Caco-2 (cell line): Measurements from ENCODE around the gene PSMD6. TPM values are rescaled to one million over a fixed set of nuclear protein-coding genes. Genes with fewer than 3 reads are reported as not detected.

Experiments
- BruUV-seq: library from RNA; stranded (reverse); fragments of 400-500 nt; replicated peaks from 2 replicates; lab custom pipeline; 2021; lab: Mats Ljungman, UMichigan
- CTCF ChIA-PET: fragments of 300-600 bp; sonication (Branson Sonifier 250); formaldehyde crosslinking; loops from one replicate; lab custom pipeline; 2022; ENCODE audit warnings: antibody characterized with exemption; lab: Charles Lee
- POLR2A ChIA-PET: fragments of 300-600 bp; sonication (Branson Sonifier 250); formaldehyde crosslinking; loops from one replicate; lab custom pipeline; 2022; ENCODE audit warnings: antibody characterized with exemption; lab: Charles Lee
- DNase-seq, 2 experiments: peaks; one replicate each; pipeline versions ENCODE4 v3.0.0 to v3.0.0-alpha.2; 2020 to 2022
- H3K27me3 ChIP-seq: replicated peaks from 2 replicates; pipeline ENCODE4 v1.6.0; 2011; ENCODE audit warnings: low read length; ENCODE audit not compliant: control insufficient read depth, insufficient read depth
- H3K36me3 ChIP-seq: 2 replicates; pipeline ENCODE4 v1.5.1; 2011; ENCODE audit warnings: low read length; ENCODE audit not compliant: control insufficient read depth, insufficient read depth
- H3K4me1 ChIP-seq: fragments of 250-450 bp; sonication (Bioruptor Pico); 2 replicates; pipeline ENCODE4 v1.5.1; 2020; ENCODE audit warnings: mild to moderate bottlenecking
- H3K4me3 ChIP-seq: 2 replicates; pipeline ENCODE4 v1.5.1; 2011; ENCODE audit warnings: low read depth, mild to moderate bottlenecking, control low read depth, low read length
- H3K9me3 ChIP-seq: fragments of 250-450 bp; sonication (Bioruptor Pico); 2 replicates; pipeline ENCODE4 v1.5.1; 2020; ENCODE audit warnings: mild to moderate bottlenecking, moderate library complexity
- H3K27ac Mint-ChIP-seq: one replicate; pipeline ENCODE4 v1.8.0; 2022; ENCODE audit warnings: mixed read lengths; ENCODE audit not compliant: unreplicated experiment
- H3K27me3 Mint-ChIP-seq: one replicate; pipeline ENCODE4 v1.8.0; 2022; ENCODE audit warnings: mixed read lengths; ENCODE audit not compliant: insufficient read depth, unreplicated experiment
- H3K36me3 Mint-ChIP-seq: one replicate; pipeline ENCODE4 v1.8.0; 2022; ENCODE audit warnings: mild to moderate bottlenecking, mixed read lengths; ENCODE audit not compliant: insufficient read depth, unreplicated experiment
- H3K4me1 Mint-ChIP-seq: one replicate; pipeline ENCODE4 v1.8.0; 2022; ENCODE audit warnings: low read depth, mixed read lengths; ENCODE audit not compliant: unreplicated experiment
- H3K4me3 Mint-ChIP-seq: one replicate; pipeline ENCODE4 v1.8.0; 2022; ENCODE audit warnings: mild to moderate bottlenecking, moderate library complexity, mixed read lengths; ENCODE audit not compliant: unreplicated experiment
- H3K9me3 Mint-ChIP-seq: one replicate; pipeline ENCODE4 v1.8.0; 2022; ENCODE audit warnings: mixed read lengths; ENCODE audit not compliant: unreplicated experiment
- intact Hi-C: fragments of 100-400 bp; cut with micrococcal nuclease; formaldehyde crosslinking; loops from one replicate; pipeline ENCODE4 v1.10.0; 2022; ENCODE audit not compliant: unreplicated experiment
- total RNA-seq: library from RNA; stranded (reverse); gene quantifications from 2 replicates; pipeline ENCODE4 v1.2.3, GENCODE V29; 2022
- TF ChIP-seq, protein P1 (sequence below), 2 experiments: fragments of 200-600 bp in 1 of 2; IDR thresholded peaks; 1 replicate in 1 of 2; 2 replicates in 1 of 2; pipeline versions ENCODE4 v1.5.1 to v1.8.0; 2011 to 2022; ENCODE audit warnings: antibody characterized with exemption in 1 of 2, control low read depth in 1 of 2, inconsistent platforms in 1 of 2, low read depth in 1 of 2, low read length in 1 of 2, mild to moderate bottlenecking in 1 of 2, moderate library complexity in 1 of 2; ENCODE audit not compliant: insufficient read depth in 1 of 2, severe bottlenecking in 1 of 2, unreplicated experiment in 1 of 2

The PSMD6 gene
- total RNA-seq, 1 experiment from 2014 or later = 100 TPM

DNA sequence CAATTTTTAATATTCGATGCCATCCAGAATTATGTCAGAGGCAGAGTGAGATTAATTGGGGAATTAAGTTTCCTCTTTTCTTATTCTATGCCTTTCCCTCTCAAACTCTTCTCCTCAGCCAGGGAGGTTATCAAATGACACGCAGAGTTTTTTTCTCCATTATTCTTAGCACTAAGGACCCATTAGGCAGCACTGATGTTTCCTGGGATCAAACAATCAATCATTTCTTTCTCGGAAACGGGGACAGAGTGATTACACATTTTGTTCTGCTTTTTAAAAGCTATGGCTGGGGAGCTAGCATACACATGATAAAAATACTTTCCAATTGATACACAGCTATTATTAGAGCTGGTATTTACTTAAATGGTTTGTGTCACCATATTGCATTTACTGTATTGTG is 35.3 kb upstream of the PSMD6 start:
- ChIA-PET POLR2A (no interaction called here), CTCF (no interaction called here)
- Mint-ChIP-seq H3K9me3 (no peaks in the 10 kb centered on the region), H3K4me3 (no peak overlapping the region), H3K27ac (no peak overlapping the region), H3K4me1 (peaks cover 17% of the 10 kb centered on the region), H3K36me3 (no peaks in the 10 kb centered on the region), H3K27me3 (no peaks in the 10 kb centered on the region)
- Histone ChIP-seq H3K4me3 (no peak overlapping the region), H3K9me3 (no peaks in the 10 kb centered on the region), H3K4me1 (peaks cover 25% of the 10 kb centered on the region), H3K27me3 (no peaks in the 10 kb centered on the region), H3K36me3 (no peaks in the 10 kb centered on the region)
- TF ChIP-seq, protein P1, sequence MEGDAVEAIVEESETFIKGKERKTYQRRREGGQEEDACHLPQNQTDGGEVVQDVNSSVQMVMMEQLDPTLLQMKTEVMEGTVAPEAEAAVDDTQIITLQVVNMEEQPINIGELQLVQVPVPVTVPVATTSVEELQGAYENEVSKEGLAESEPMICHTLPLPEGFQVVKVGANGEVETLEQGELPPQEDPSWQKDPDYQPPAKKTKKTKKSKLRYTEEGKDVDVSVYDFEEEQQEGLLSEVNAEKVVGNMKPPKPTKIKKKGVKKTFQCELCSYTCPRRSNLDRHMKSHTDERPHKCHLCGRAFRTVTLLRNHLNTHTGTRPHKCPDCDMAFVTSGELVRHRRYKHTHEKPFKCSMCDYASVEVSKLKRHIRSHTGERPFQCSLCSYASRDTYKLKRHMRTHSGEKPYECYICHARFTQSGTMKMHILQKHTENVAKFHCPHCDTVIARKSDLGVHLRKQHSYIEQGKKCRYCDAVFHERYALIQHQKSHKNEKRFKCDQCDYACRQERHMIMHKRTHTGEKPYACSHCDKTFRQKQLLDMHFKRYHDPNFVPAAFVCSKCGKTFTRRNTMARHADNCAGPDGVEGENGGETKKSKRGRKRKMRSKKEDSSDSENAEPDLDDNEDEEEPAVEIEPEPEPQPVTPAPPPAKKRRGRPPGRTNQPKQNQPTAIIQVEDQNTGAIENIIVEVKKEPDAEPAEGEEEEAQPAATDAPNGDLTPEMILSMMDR (IDR thresholded peaks at IDR 0.05; ENCODE audit: insufficient read depth in 1 of 2, low read depth in 1 of 2, low read length in 1 of 2, severe bottlenecking in 1 of 2, unreplicated experiment in 1 of 2) = no peak
- intact Hi-C loops = no loop called here
- no peak for DNase-seq
- BruUV-seq = no TSS peak

DNA sequence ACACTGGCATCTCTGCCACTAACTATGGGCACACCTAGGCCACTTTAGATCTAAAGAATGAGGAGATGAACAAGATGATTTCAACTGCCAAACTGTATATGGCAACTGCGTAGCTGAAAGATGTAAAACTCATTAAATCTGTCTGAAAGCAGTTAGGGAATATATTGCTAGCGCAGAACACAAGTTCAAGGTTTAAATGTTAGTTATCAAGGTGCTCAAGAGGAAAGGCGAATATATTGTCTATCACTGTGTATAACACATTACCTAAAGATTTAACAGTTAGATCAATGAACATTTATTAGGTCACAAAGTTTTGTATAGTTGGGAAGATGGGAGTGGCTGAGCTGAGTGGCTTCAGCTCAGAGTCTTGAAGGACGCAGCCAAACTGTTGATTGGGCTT is 33.9 kb upstream of the PSMD6 start:
- H3K4me1 Mint-ChIP-seq = peaks cover 6% of the 10 kb centered on the region
- peaks cover 15% of the 10 kb centered on the region for H3K4me1 ChIP-seq
- H3K9me3 ChIP-seq = no peaks in the 10 kb centered on the region
- H3K27me3 ChIP-seq = no peaks in the 10 kb centered on the region
- no peak overlapping the region for H3K4me3 Mint-ChIP-seq
- no peaks in the 10 kb centered on the region for H3K36me3 ChIP-seq
- no peak overlapping the region for H3K27ac Mint-ChIP-seq
- no peaks in the 10 kb centered on the region for H3K27me3 Mint-ChIP-seq
- no peak for DNase-seq
- no peak overlapping the region for H3K4me3 ChIP-seq
- BruUV-seq = no TSS peak
- POLR2A ChIA-PET = no interaction called here
- CTCF ChIA-PET = no interaction called here
- TF ChIP-seq, protein P1 (IDR thresholded peaks at IDR 0.05; ENCODE audit: insufficient read depth in 1 of 2, low read depth in 1 of 2, low read length in 1 of 2, severe bottlenecking in 1 of 2, unreplicated experiment in 1 of 2) = no peak
- no peaks in the 10 kb centered on the region for H3K36me3 Mint-ChIP-seq
- intact Hi-C loops = no loop called here
- no peaks in the 10 kb centered on the region for H3K9me3 Mint-ChIP-seq

DNA sequence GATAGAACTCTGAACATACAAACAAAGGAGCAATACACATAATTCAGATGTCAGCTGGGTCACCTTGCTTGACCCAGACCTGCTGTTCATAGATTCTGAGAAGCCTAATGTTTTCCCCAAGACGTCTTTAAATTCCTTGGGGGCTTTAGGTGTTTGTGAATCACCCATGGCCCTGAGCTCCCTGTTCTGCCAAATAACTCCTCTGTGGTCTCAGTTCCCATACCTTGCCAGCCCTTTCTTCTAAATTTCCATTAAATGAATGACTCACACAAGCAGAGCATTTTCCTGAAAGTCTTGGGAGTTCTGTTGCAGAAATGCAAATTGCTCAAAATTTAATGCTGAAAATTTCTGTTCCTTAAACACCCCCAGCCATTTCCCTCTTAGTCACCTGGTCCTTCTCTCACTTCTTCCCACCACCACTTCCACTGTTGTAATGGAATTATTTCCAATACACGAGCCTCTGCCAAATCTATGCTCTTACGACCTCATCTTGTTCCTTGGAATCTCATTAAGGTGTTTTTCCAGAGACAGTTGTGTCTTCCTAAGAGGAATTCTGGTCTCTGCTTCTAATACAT is 33.4 kb upstream of the PSMD6 start:
- no peaks in the 10 kb centered on the region for H3K9me3 Mint-ChIP-seq
- peaks cover 10% of the 10 kb centered on the region; the same call in 1 of the 2 replicates for H3K4me1 ChIP-seq
- no peaks in the 10 kb centered on the region for H3K27me3 Mint-ChIP-seq
- no peak for DNase-seq
- POLR2A ChIA-PET = no interaction called here
- no peaks in the 10 kb centered on the region for H3K36me3 Mint-ChIP-seq
- H3K4me1 Mint-ChIP-seq = peaks cover 6% of the 10 kb centered on the region
- no peak overlapping the region for H3K27ac Mint-ChIP-seq
- H3K4me3 Mint-ChIP-seq = no peak overlapping the region
- no peaks in the 10 kb centered on the region for H3K27me3 ChIP-seq
- no peak overlapping the region for H3K4me3 ChIP-seq
- TF ChIP-seq, protein P1 (IDR thresholded peaks at IDR 0.05; ENCODE audit: insufficient read depth in 1 of 2, low read depth in 1 of 2, low read length in 1 of 2, severe bottlenecking in 1 of 2, unreplicated experiment in 1 of 2) = no peak
- no peaks in the 10 kb centered on the region for H3K36me3 ChIP-seq
- intact Hi-C loops = no loop called here
- BruUV-seq = no TSS peak
- no peaks in the 10 kb centered on the region for H3K9me3 ChIP-seq
- CTCF ChIA-PET = no interaction called here
